AG09319 (cell line): Measurements from ENCODE around the gene NPIPA3.
"Not testable (repeated sequence)": the region's sequence is repeated elsewhere in the genome, so short reads cannot be mapped to it uniquely, and the experiment has no call there.

ENCODE experiments used
- DNase-seq: peaks from one replicate; pipeline ENCODE4 v3.0.0-alpha.2; 2010; ENCODE audit warnings: low read depth; ENCODE audit errors: extremely low read depth
- CTCF ChIP-seq: IDR thresholded peaks from 2 replicates; pipeline ENCODE4 v1.5.1; 2011; ENCODE audit warnings: low read depth, mild to moderate bottlenecking, inconsistent platforms, low read length, moderate library complexity

Gene NPIPA3

DNA sequence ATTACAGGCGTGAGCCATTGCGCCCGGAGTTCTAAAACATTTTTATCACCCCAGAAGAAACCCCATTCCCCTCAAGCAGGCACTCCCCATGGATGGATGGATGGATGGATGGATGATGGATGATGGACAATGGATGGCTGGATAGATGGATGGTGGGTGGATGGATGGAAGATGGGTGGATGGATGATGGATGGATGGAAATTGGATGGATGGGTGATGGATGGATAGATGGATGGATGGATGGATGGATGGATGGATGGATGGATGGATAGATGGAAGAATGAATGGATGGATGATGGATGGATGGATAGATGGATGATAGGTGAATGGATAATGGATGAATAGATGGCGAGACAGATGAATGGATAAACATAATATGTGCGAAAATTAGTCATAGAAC is 25.6 kb upstream of the NPIPA3 start:
- no peak for TF ChIP-seq CTCF
- no peak for DNase-seq

DNA sequence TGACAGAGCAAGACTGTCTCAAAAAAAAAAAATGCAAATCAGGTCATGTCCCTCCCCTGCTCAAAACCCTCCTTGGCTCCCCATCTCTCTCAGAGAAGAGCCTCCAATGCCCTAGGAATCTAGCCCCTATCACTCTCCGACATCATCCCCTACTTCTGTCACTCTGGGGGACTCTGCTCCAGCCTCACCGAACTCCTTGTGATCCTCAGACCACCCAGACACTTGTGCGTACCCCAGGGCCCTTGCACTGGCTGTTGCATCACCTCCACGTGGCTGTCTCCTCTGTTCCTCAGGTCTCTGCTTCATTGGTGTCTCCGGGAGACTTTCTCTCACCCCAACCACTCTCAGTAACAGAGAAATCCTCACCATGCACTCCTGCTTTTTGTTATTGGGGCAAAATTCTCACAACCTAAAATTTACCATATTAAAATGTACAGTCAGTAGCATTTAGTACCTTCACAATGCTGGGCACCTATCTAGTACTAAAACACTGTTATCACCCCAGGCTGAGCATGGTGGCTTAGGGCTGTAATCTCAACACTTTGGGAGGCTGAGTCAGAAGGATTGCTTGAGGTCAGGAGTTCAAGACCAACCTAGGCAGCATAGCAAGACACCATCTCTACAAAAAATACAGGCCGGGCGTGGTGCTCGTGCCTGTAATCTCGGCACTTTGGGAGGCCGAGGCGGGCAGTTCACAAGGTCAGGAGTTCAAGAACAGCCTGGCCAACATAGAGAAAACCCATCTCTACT is 24.3 kb upstream of the NPIPA3 start:
- no peak for TF ChIP-seq CTCF
- DNase-seq: no peak

DNA sequence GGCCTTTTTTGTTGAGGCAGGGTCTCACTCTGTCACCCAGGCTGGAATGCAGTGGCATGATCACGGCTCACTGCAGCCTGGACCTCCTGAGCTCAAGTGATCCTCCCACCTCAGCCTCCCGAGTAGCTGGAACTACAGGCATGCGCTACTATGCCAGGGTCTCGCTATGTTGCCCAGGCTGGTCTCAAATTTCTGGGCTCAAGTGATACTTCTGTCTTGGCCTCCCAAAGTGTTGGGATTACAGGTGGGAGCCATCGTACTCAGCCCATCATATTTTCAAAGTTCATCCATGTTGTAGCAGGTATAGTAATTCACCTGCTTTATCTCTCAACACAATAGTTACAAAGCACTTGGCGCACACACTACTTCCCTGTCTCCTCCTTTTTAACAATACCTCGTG is 22.8 kb upstream of the NPIPA3 start:
- not testable (repeated sequence) for DNase-seq

DNA sequence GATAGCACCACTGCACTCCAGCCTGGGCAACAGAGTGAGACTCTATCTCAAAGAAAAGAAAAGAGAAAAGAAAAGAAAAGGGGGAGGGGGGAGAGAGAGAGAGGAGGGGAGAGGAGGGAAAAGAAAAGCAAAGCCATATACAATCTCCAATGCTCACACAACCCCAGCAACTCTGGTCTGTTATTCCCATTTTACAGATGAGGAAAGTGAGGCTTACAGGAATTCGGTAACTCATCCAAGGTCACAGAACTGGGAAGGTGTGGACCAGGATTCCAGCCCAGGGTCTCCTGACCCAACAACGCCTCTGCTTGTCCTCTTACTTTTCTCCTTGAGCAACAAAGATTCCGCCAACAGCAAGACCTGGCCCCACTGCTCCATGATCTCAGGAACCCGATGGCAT is 22.1 kb upstream of the NPIPA3 start:
- no peak for DNase-seq
- no peak for TF ChIP-seq CTCF

DNA sequence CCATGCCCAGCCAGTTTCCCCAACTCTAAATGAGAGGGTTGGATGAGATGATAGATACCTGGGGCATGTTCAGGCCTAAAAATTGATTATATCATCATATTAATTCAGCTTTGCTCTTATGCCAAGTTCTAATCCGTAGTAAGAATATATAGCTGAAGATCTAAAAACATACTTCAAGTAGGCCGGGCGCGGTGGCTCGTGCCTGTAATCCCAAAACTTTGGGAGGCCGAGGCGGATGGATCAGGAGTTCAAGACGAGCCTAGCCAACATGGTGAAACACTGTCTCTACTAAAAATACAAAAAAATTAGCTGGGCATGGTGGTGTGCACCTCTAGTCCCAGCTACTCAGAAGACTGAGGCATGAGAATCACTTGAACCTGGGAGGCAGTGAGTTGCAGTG is 21.1 kb upstream of the NPIPA3 start:
- TF ChIP-seq CTCF: no peak
- DNase-seq: no peak

DNA sequence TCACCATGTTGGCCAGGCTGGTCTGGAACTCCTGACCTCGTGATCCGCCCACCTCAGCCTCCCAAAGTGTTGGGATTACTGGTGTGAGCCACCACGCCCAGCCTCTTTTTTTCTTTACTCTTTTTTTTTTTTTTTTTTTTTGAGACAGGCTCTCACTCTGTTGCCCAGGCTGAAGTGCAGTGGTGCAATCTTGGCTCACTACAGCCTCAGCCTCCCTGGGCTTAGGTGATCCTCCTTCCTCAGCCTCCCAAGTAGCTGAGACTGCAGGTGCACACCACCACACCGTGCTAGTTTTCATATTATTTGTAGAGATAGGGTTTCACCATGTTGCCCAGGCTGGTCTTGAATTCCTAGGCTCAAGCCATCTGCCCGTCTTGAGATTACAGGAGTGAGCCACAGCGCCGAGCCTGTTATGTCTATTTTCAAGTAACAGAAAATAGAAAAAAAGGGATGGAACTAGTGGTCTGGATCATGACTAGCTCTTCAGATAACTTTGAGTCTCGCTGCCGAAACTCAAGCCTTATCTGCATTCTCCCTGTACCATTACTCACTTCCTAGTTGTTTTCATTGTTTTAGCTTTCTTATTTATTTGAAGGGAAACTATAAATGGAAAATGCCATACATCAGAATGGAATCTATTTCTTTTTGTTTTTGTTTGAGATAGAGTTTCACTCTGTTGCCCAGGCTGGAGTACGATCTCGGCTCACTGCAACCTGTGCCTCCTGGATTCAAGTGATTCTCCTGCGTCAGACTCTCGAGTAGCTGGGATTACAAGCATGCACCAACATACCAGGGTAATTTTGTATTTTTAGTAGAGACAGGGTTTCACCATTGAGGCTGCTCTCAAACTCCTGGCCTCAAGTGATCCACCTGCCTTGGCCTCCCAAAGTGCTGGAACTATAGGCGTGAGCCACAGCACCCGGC is 17.1 kb upstream of the NPIPA3 start:
- DNase-seq: not testable (repeated sequence)

GRCh38 chr16:14694129-14694528 is 9.1 kb upstream of the NPIPA3 start, which contains the start of gene PLA2G10:
TSS of gene PLA2G10 (minus strand) at chr16:14694308. CDS start at chr16:14694229, 79 bp downstream.
- not testable (repeated sequence) for DNase-seq

GRCh38 chr16:14701859-14702258 is 1.4 kb upstream of the NPIPA3 start:
- not testable (repeated sequence) for DNase-seq

GRCh38 chr16:14702672-14703071 is 539 bp upstream of the NPIPA3 start:
- not testable (repeated sequence) for DNase-seq

DNA sequence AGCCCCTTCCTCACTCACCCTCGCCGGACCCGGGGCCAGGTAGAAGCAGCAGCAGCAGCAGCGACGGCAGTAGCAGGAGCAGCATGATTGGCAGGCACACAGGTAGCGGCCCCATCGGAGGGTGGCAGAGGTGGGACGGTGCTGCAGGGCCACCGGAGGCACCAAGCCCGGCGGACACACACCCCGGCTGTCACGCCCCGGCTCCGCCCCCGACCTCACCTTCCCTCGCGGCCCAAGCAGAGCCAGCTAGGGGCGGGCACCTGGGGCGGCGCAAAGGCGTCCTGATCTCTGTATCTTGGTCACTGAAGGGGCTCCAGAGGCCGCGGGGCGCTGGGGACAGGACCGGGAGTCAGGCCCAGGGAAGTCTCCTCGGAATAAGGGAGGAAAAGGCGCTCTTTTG is 30.0 kb downstream of the NPIPA3 start:
- not testable (repeated sequence) for DNase-seq

GRCh38 chr16:14740832-14741385 is 37.7 kb downstream of the NPIPA3 start:
- not testable (repeated sequence) for DNase-seq

DNA sequence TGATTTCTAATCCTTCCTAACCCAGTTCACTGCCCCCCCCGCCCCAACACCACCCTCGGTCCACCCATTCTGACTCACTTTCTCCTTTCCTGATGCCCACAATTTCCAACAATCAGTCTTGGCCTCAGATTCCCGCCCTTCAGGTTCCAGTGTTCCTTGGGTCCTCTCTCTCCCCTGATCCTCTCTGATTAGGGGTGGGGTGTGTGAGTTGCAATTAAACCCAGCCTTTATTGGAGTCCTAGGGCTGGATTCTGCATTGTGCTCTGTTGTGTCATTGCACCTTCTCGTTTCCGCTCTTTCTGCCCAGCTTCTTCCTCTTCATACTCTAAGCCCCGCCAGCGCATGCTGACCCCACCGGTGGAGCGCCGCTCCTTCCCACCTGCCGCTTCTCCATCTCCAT is 38.6 kb downstream of the NPIPA3 start:
- DNase-seq: not testable (repeated sequence)

DNA sequence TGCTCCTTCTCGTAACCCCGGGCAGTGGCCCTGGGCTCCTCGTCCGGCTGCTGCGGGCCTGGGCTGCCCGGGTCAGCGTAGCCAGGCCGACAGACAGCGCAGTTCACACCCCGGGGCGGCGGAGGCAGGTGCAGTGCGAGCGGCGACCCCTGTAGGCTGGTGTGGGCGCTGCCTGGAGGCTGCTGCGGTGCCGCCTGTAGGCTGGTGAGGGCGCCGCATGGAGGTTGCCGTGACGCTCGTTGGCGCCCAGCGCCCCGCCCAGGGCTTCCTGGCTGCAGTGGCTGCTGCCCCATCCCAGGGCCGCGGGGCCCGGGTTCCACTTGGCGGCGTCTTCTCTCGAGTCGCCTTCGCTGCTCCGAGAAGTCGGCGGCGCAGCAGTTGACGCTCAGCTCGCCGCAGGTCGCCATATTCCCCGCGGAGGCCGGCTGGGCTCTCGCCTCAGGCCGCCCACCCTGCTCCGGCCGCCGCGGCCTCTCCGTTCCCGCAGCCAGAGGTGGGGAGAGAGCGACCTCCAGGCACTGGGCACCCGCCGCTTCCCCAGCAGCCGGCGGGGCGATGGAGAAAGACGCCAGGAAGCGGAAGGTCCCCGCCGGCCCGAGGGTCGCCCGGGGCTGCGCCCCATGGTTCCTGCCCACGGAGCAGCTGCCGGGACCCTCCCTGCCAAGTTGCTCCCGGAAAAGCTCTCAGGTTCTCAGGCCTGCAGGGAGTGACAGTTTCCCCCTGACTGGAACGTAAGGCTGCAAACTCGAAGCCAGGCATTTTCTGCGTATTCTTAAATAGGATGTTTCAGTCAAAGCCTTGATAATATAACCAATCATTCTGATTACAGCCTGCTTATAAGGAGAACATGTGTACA is 39.3 kb downstream of the NPIPA3 start, which contains the start of gene NPIPA2:
NPIPA2 (plus strand) TSS at position 261 of the 856 bp plus-strand sequence. CDS start 5,533 bp downstream, outside the sequence.
- DNase-seq: not testable (repeated sequence)

DNA sequence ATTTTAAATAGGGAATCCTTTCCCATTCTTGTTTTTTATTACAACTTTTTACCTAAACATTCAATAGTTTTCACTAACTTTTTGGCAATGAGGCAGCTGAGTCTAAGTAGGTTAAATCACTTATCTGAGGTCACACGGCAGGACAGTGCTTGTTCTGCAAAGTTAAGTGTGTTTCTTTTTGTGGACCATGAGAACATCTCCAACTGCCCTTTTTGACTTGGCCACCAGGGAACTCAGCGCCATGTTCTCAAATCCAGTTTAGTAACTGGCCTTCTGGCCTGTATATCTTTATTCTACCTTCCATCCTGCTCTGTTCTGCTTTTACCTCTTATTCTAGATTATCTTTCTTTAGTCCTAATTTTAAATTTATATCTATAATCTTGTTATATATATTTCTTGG is 70.4 kb downstream of the NPIPA3 start:
- DNase-seq: not testable (repeated sequence)
